Thyroid gland (tissue), 4 donors: ENCODE measurements around the gene ZFR. TPM values are rescaled to one million over a fixed set of nuclear protein-coding genes. Genes with fewer than 3 reads are reported as not detected.
A peak's percentile ranks its signal among the peaks of the same experiment; 100 is the strongest.

Experiments used
- DNase-seq, 2 donors: peaks; one replicate each; pipeline ENCODE4 v3.0.0-alpha.2; 2019
- H3K27ac ChIP-seq, 3 donors: fragments of 200-600 bp; sonication (generic); 1 replicate in 2 of 3; 2 replicates in 1 of 3; pipeline ENCODE4 v1.5.1; 2016 to 2019; ENCODE audit warnings: mild to moderate bottlenecking in 1 of 3, moderate library complexity in 1 of 3
- H3K27me3 ChIP-seq: fragments of 200-600 bp; sonication (generic); one replicate; pipeline ENCODE4 v1.5.1; 2019
- H3K36me3 ChIP-seq, 2 donors: fragments of 200-600 bp; sonication (generic); one replicate each; pipeline ENCODE4 v1.5.1; 2016 to 2019
- H3K4me1 ChIP-seq, 2 donors: fragments of 200-600 bp; sonication (generic); one replicate each; pipeline ENCODE4 v1.5.1; 2017 to 2019
- H3K4me3 ChIP-seq, 3 donors: fragments of 200-600 bp; sonication (generic); replicated peaks in 1 of 3; 1 replicate in 2 of 3; 2 replicates in 1 of 3; pipeline ENCODE4 v1.5.1; 2016; ENCODE audit warnings: mild to moderate bottlenecking in 1 of 3
- H3K9me3 ChIP-seq: fragments of 200-600 bp; sonication (generic); one replicate; pipeline ENCODE4 v1.5.1; 2017
- CTCF ChIP-seq, 6 experiments: fragments of 200-600 bp in 3 of 6; fragments of 450-650 bp in 3 of 6; sonication (generic) in 3 of 6; IDR thresholded peaks; one replicate each; pipeline ENCODE4 v1.5.1; 2016 to 2019; ENCODE audit warnings: antibody characterized with exemption in 6 of 6, mild to moderate bottlenecking in 2 of 6, inconsistent platforms in 1 of 6, moderate library complexity in 1 of 6
- POLR2A ChIP-seq, 2 donors: fragments of 450-650 bp; IDR thresholded peaks; one replicate each; pipeline ENCODE4 v1.6.1; 2017; ENCODE audit warnings: antibody characterized with exemption in 2 of 2, mild to moderate bottlenecking in 2 of 2, moderate library complexity in 1 of 2
- WGBS, 2 donors: methylation state at CpG; one replicate each; pipeline ENCODE4 v1.1.5; 2017; 5-methylcytosine and 5-hydroxymethylcytosine counted together
- intact Hi-C: fragments of 100-400 bp; cut with DNase I; formaldehyde crosslinking; loops from one replicate; pipeline ENCODE4 v1.15.1; 2023
- total RNA-seq, 4 donors: library from RNA; depleted of rRNA; stranded (reverse); fragments of >200 nt; gene quantifications; one replicate each; pipeline ENCODE4 v1.2.3, GENCODE V29; 2016

The ZFR gene
- total RNA-seq, 4 donors from 2014 or later: 85.1 to 109 (median 92.2) TPM

DNA sequence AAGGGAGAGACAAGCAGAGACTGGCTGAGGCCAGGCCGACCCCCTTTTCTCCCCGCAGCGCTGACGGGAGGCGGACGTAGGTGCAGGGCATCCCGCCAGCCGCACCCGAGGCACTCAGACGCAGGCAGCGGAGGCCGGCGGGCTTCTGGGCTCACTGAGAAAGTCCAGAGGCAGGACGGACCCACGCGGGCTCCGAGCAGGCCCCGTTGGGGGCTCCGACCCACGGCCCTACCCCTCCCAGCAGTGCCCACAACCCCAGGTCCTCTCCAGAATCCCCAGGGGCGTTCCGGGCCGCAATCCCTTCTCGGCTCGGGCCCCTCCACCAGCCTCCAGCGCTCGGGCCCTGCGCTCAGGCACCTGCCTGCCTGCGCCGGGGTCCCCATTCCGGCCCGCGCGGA, 132.3 kb downstream of the ZFR start:
- Histone ChIP-seq H3K9me3 (no peaks in the 10 kb centered on the region), H3K4me1 (peaks cover 10 to 37% of the 10 kb centered on the region in 2 donors), H3K27ac (peak overlapping the region; percentile 84 to 95 (median 85)), H3K36me3 (no peaks in the 10 kb centered on the region), H3K27me3 (no peaks in the 10 kb centered on the region), H3K4me3 (peak overlapping the region; percentile 66 to 98 (median 88))
- intact Hi-C loops: no loop called here
- peak; percentile 78 to 79 for DNase-seq
- TF ChIP-seq CTCF (IDR thresholded peaks at IDR 0.05) (no peak), POLR2A (IDR thresholded peaks at IDR 0.05) (no peak)
- WGBS, 2 donors: 0 to 2% methylated on average over 6 to 15 of the region's 34 CpGs

GRCh38 chr5:32311404-32312196, 132.9 kb downstream of the ZFR start:
- Histone ChIP-seq H3K27ac (peak overlapping the region; percentile 84 to 95 (median 85)), H3K4me1 (peaks cover 10 to 38% of the 10 kb centered on the region in 2 donors), H3K36me3 (no peaks in the 10 kb centered on the region), H3K9me3 (no peaks in the 10 kb centered on the region), H3K27me3 (no peaks in the 10 kb centered on the region), H3K4me3 (peak overlapping the region; percentile 66 to 98 (median 88))
- 24 to 31% methylated on average over 16 of the region's 16 CpGs for WGBS, 2 donors
- intact Hi-C loops: no loop called here
- TF ChIP-seq CTCF (IDR thresholded peaks at IDR 0.05) (no peak), POLR2A (IDR thresholded peaks at IDR 0.05) (no peak)
- no peak for DNase-seq

- no peaks in the 10 kb centered on the region for H3K36me3 ChIP-seq
- peaks cover 10 to 38% of the 10 kb centered on the region in 2 donors for H3K4me1 ChIP-seq
- DNase-seq: no peak
- no peak overlapping the region for H3K4me3 ChIP-seq
- TF ChIP-seq POLR2A (IDR thresholded peaks at IDR 0.05): no peak
- TF ChIP-seq CTCF (IDR thresholded peaks at IDR 0.05): no peak
- intact Hi-C loops: no loop called here
- no peak overlapping the region for H3K27ac ChIP-seq
- H3K9me3 ChIP-seq: no peaks in the 10 kb centered on the region
- H3K27me3 ChIP-seq: no peaks in the 10 kb centered on the region
- WGBS, 2 donors: 84 to 89% methylated on average over 6 of the region's 6 CpGs
These were observed 134.8 kb downstream of the ZFR start for GRCh38 chr5:32309761-32310160.

DNA sequence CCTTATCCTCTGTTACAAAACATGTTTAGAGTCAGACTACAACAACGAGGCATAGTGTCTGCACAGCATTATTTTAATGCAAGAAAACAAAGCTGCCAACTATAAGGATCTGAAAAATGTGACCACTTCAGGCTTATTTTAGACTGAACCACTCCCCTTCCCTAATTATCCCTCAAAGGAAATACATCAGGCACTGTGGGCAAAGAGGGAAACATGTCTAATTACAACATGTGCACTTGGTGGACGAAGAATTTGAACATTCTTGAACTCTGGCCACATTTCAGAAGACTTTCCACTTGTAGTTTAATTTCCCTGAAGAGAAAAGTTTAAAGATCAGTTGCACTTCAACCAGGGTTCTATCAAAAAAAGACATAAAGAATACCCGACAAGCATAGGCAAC, 135.6 kb downstream of the ZFR start:
- Histone ChIP-seq H3K9me3 (no peaks in the 10 kb centered on the region), H3K27me3 (no peaks in the 10 kb centered on the region), H3K4me3 (no peak overlapping the region), H3K36me3 (no peaks in the 10 kb centered on the region), H3K27ac (peak overlapping the region in 2 of 3 donors; percentile 26 to 43), H3K4me1 (peaks cover 10 to 38% of the 10 kb centered on the region in 2 donors)
- DNase-seq: no peak
- 30 to 34% methylated on average over 3 of the region's 3 CpGs for WGBS, 2 donors
- intact Hi-C loops: no loop called here
- TF ChIP-seq POLR2A (IDR thresholded peaks at IDR 0.05) (no peak), CTCF (IDR thresholded peaks at IDR 0.05) (no peak)

GRCh38 chr5:32307769-32308194, 136.8 kb downstream of the ZFR start:
- peaks cover 11 to 44% of the 10 kb centered on the region in 2 donors for H3K4me1 ChIP-seq
- intact Hi-C loops: no loop called here
- DNase-seq: no peak
- H3K4me3 ChIP-seq: no peak overlapping the region
- H3K27ac ChIP-seq: no peak overlapping the region
- no peaks in the 10 kb centered on the region for H3K27me3 ChIP-seq
- no peaks in the 10 kb centered on the region for H3K9me3 ChIP-seq
- 94 to 100% methylated on average over 4 of the region's 4 CpGs for WGBS, 2 donors
- TF ChIP-seq POLR2A (IDR thresholded peaks at IDR 0.05) (no peak), CTCF (IDR thresholded peaks at IDR 0.05) (no peak)
- H3K36me3 ChIP-seq: no peaks in the 10 kb centered on the region
